Measurements from ENCODE around the gene DHRS13.

DNA sequence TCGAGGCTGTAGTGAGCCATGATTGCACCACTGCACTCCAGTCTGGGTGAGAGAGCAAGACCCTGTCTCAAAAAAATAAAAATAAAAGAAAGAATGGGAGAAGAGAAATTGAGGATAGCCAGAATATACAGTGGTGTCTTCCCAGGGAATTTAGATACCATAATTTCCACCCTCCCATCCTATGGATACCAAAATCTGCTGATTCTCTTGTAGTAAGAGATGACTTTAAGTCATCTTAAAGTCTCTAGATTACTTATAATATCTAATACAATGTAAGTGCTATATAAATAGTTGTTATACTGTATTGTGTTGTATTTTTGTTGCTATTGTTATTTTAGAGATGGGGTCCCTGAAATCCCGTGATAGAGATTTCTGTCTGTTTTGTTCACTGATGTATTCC, 49.6 kb downstream of the DHRS13 start:
- no peak for TF ChIP-seq EZH2phosphoT487 (IDR thresholded peaks at IDR 0.05; ENCODE audit: borderline replicate concordance, low read length)
- no peak for TF ChIP-seq EZH2 (IDR thresholded peaks at IDR 0.05; ENCODE audit: low read length, unreplicated experiment)
- TF ChIP-seq, protein P1, sequence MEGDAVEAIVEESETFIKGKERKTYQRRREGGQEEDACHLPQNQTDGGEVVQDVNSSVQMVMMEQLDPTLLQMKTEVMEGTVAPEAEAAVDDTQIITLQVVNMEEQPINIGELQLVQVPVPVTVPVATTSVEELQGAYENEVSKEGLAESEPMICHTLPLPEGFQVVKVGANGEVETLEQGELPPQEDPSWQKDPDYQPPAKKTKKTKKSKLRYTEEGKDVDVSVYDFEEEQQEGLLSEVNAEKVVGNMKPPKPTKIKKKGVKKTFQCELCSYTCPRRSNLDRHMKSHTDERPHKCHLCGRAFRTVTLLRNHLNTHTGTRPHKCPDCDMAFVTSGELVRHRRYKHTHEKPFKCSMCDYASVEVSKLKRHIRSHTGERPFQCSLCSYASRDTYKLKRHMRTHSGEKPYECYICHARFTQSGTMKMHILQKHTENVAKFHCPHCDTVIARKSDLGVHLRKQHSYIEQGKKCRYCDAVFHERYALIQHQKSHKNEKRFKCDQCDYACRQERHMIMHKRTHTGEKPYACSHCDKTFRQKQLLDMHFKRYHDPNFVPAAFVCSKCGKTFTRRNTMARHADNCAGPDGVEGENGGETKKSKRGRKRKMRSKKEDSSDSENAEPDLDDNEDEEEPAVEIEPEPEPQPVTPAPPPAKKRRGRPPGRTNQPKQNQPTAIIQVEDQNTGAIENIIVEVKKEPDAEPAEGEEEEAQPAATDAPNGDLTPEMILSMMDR (conservative IDR thresholded peaks at IDR 0.05; ENCODE audit: low read depth, low read length) = no peak
